ENCODE results near the gene PRAMEF20. TPM values are rescaled to one million over a fixed set of nuclear protein-coding genes. Genes with fewer than 3 reads are reported as not detected.
"Not testable (repeated sequence)": the region's sequence is repeated elsewhere in the genome, so short reads cannot be mapped to it uniquely, and the experiment has no call there.

The PRAMEF20 gene
- total RNA-seq = not detected

DNA sequence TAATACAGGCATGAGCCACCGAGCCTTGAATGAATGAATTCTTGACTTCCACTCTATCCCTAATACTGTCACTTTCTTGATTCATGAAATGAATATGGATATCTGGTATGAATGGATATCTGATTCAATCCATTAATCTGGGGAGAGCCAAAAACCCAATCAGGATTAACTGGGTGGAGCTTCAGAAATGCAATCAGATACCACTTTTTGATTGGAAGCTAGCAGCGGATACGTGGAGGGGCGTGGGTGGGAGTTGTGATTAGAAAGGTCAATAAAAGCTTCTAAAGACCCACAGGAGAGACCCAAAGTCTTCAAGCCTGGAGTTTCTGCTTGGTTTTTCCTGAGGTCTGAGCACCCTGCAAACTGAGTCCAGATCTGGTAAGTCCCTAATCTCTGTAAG is at the start of gene PRAMEF20:
Gene PRAMEF20 (plus strand): TSS at position 301 of the 400 bp plus-strand sequence. CDS start 5,905 bp downstream, outside the sequence.
- DNase-seq (ENCODE audit: low spot score in 2 of 2); H3K4me3 ChIP-seq; intact Hi-C loops (cut with DNase I; ENCODE audit: low total_unique reads); H3K4me1 ChIP-seq; H3K36me3 ChIP-seq; H3K9me3 ChIP-seq; H3K27me3 ChIP-seq; H3K27ac ChIP-seq: not testable (repeated sequence)

DNA sequence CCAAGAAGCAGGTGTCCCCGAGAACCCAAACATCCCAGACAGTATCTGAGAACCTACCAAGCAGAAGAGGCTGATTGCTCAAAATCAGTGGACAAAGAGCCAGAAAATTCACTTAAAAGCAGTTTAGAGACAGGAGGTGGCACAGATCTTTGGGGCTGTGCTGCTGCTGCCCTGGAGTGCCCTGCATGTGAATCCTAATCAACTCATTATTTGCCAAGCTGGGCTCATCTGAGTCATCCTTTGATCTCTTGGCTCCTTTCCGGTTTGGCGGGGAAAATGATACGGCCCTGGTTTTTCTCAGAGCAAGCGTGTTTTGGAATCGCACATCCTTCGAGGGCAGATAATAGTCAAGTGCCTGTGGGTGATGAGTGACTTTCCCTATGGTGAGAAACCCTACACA is 47.9 kb upstream of the PRAMEF20 start:
- H3K27ac ChIP-seq; H3K4me3 ChIP-seq; H3K36me3 ChIP-seq; H3K4me1 ChIP-seq; H3K9me3 ChIP-seq; H3K27me3 ChIP-seq; intact Hi-C loops (cut with DNase I; ENCODE audit: low total_unique reads); DNase-seq (ENCODE audit: low spot score in 2 of 2): not testable (repeated sequence)

DNA sequence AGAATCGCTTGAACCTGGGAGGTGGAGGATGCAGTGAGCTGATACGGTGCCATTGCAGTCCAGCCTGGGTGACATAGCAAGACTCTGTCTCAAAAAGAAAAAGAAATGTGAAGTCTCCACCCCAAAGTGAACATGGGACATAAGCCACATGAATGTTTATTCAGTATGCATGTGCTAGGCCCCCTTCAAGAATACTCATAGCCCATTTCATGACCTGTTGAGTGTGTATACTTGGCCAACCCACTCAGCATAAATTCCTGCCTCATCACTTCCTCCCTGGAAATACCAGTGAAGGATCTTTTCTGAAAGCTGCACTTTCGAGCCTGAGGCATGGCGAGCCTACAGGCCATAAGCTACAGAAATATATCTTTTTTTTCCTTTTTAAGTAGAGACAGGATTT is 45.3 kb upstream of the PRAMEF20 start:
- intact Hi-C loops (cut with DNase I; ENCODE audit: low total_unique reads); H3K4me3 ChIP-seq; DNase-seq (ENCODE audit: low spot score in 2 of 2); H3K27me3 ChIP-seq; H3K36me3 ChIP-seq; H3K27ac ChIP-seq; H3K9me3 ChIP-seq; H3K4me1 ChIP-seq: not testable (repeated sequence)

DNA sequence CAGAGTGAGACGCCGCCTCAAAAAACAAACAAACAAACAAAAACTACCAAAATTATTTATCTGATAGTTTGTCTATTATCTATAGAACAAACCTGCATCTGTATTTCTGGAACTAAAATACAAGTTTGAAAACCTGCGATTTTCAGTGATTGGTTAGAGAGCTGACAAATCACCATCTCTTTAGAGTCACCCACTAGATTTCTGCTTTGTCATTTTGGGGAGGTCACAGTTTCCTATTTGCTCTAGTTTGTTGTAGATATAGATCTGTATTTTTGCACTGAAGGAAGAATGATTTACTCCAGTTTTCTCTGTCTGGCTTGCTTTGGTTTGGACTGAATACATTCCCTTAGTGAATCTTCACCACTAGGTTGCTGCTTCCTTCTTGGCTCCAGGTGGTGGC is 43.7 kb upstream of the PRAMEF20 start:
- H3K4me3 ChIP-seq; H3K36me3 ChIP-seq; H3K27me3 ChIP-seq; H3K27ac ChIP-seq; intact Hi-C loops (cut with DNase I; ENCODE audit: low total_unique reads); H3K9me3 ChIP-seq; H3K4me1 ChIP-seq; DNase-seq (ENCODE audit: low spot score in 2 of 2): not testable (repeated sequence)

DNA sequence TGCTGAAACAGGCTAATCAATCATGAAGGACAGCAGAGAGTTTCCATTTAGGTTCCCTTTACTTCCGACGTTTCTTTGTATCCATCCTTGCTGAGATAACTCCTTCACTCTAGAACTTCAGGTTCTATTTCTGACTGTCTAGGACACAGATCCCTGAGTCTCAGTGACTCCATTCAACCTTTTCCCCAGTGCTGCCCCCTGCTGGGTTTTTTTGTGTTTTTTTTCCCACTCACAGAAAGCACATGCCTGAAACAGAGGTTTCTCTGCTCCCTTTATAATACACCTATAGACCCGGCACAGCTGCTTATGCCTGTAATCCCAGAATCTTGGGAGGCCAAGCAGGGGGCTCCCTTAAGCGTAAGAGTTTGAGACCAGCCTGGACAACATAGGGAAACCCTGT is 41.7 kb upstream of the PRAMEF20 start:
- H3K9me3 ChIP-seq; DNase-seq (ENCODE audit: low spot score in 2 of 2); H3K36me3 ChIP-seq; H3K27ac ChIP-seq; H3K4me3 ChIP-seq; H3K4me1 ChIP-seq; intact Hi-C loops (cut with DNase I; ENCODE audit: low total_unique reads); H3K27me3 ChIP-seq: not testable (repeated sequence)

- DNase-seq (ENCODE audit: low spot score in 2 of 2); intact Hi-C loops (cut with DNase I; ENCODE audit: low total_unique reads); H3K36me3 ChIP-seq; H3K4me1 ChIP-seq; H3K27me3 ChIP-seq; H3K9me3 ChIP-seq; H3K4me3 ChIP-seq; H3K27ac ChIP-seq: not testable (repeated sequence)
Measured at GRCh38 chr1:13378983-13379382, 31.3 kb upstream of the PRAMEF20 start.

- H3K4me3 ChIP-seq; DNase-seq (ENCODE audit: low spot score in 2 of 2); H3K9me3 ChIP-seq; H3K27me3 ChIP-seq; H3K36me3 ChIP-seq; H3K4me1 ChIP-seq; intact Hi-C loops (cut with DNase I; ENCODE audit: low total_unique reads); H3K27ac ChIP-seq: not testable (repeated sequence)
Measured at GRCh38 chr1:13380380-13380779, 29.9 kb upstream of the PRAMEF20 start.

DNA sequence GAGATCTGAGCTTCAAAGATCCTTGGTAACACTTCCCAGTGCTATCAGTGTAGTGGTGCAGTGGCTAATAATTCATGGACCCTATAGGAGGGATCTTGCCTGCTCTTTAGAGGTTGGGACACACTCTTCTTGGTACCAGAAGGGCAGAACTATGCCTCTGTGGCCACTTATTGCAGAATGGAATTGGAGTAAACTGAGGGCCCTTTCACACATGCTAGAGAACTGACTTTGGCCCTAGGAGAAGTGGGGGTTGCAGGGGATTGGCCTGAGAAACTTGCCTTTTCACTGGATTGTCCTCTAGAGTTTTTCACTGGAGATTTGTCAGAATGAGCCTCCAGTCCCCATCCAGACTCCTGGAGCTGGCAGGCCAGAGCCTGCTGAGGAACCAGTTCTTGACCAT is 20.9 kb upstream of the PRAMEF20 start, which contains the start of gene PRAMEF17:
Gene PRAMEF17 (plus strand): TSS at position 301 of the 400 bp plus-strand sequence. CDS start 26 bp downstream, at position 327.
- H3K9me3 ChIP-seq; intact Hi-C loops (cut with DNase I; ENCODE audit: low total_unique reads): not testable (repeated sequence)

GRCh38 chr1:13393004-13393403 is 17.2 kb upstream of the PRAMEF20 start:
- DNase-seq (ENCODE audit: low spot score in 2 of 2); H3K27ac ChIP-seq; intact Hi-C loops (cut with DNase I; ENCODE audit: low total_unique reads); H3K36me3 ChIP-seq; H3K4me3 ChIP-seq; H3K27me3 ChIP-seq; H3K9me3 ChIP-seq; H3K4me1 ChIP-seq: not testable (repeated sequence)

More for the DNA sequence above, 20.9 kb upstream of the PRAMEF20 start, which contains the start of gene PRAMEF17:
- H3K36me3 ChIP-seq; H3K4me1 ChIP-seq; H3K27ac ChIP-seq; H3K27me3 ChIP-seq; DNase-seq (ENCODE audit: low spot score in 2 of 2); H3K4me3 ChIP-seq: not testable (repeated sequence)

GRCh38 chr1:13394761-13395160 is 15.5 kb upstream of the PRAMEF20 start:
- H3K27me3 ChIP-seq; H3K4me3 ChIP-seq; H3K27ac ChIP-seq; intact Hi-C loops (cut with DNase I; ENCODE audit: low total_unique reads); DNase-seq (ENCODE audit: low spot score in 2 of 2); H3K36me3 ChIP-seq; H3K9me3 ChIP-seq; H3K4me1 ChIP-seq: not testable (repeated sequence)

DNA sequence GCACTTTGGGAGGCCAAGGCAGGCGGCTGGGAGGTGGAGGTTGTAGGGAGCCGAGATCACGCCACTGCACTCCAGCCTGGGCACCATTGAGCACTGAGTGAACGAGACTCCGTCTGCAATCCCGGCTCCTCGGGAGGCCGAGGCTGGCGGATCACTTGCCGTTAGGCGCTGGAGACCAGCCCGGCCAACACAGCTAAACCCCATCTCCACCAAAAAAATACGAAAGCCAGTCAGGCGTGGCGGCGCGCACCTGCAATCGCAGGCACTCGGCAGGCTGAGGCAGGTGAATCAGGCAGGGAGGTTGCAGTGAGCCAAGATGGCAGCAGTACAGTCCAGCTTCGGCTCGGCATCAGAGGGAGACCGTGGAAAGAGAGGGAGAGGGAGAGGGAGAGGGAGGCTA is 14.9 kb upstream of the PRAMEF20 start:
- H3K27ac ChIP-seq; DNase-seq (ENCODE audit: low spot score in 2 of 2); H3K27me3 ChIP-seq; H3K9me3 ChIP-seq; intact Hi-C loops (cut with DNase I; ENCODE audit: low total_unique reads); H3K4me3 ChIP-seq; H3K4me1 ChIP-seq; H3K36me3 ChIP-seq: not testable (repeated sequence)

Measured in breast epithelium (tissue), 4 donors.